Measurements from ENCODE around the gene BRAF.
A peak's percentile ranks its signal among the peaks of the same experiment; 100 is the strongest.
"Not testable (repeated sequence)": the region's sequence is repeated elsewhere in the genome, so short reads cannot be mapped to it uniquely, and the experiment has no call there.

The BRAF gene

DNA sequence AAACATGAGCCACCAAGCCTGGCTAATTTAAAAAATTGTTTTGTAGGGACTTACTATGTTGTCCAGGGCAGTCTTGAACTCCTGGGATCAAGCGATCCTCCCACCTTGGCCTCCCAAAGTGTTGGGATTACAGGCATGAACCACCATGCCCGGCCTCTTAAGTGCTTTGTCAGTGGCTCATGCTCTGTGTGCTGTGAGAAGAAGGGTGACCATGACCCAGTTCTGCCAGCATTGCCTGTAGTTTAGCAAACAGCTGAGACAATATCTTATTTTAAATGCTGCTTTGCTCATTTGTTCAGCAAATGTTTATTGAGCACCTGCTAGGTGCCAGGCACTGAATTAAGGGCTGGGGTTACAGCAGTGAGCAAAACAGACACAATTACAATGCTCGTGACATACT, 243.0 kb downstream of the BRAF start:
- DNase-seq (ENCODE audit: low spot score): no peak
- TF ChIP-seq, protein P1, sequence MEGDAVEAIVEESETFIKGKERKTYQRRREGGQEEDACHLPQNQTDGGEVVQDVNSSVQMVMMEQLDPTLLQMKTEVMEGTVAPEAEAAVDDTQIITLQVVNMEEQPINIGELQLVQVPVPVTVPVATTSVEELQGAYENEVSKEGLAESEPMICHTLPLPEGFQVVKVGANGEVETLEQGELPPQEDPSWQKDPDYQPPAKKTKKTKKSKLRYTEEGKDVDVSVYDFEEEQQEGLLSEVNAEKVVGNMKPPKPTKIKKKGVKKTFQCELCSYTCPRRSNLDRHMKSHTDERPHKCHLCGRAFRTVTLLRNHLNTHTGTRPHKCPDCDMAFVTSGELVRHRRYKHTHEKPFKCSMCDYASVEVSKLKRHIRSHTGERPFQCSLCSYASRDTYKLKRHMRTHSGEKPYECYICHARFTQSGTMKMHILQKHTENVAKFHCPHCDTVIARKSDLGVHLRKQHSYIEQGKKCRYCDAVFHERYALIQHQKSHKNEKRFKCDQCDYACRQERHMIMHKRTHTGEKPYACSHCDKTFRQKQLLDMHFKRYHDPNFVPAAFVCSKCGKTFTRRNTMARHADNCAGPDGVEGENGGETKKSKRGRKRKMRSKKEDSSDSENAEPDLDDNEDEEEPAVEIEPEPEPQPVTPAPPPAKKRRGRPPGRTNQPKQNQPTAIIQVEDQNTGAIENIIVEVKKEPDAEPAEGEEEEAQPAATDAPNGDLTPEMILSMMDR (IDR thresholded peaks at IDR 0.05; ENCODE audit: extremely low read depth, missing control alignments): no peak

DNA sequence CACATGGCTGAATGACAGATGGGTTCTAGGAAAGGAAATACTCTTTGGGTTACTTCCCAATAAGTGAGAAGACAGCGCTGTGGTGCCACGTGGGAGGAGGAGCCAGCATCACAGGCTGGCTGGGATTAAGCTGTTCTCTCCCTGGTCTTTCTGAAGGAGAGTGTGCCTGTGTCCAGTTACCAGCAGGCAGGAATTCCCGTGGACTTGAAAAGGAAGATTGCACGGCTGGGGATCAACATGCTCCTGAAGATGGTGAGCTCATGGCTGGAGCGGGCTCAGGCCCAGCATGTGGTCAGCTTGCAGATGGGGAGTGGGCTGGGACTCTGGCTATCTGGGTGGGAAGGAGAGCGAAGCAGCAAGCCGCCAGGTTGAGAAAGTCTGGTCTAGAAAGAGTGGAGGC, 243.8 kb downstream of the BRAF start:
- DNase-seq (ENCODE audit: low spot score): no peak
- TF ChIP-seq, protein P1 (IDR thresholded peaks at IDR 0.05; ENCODE audit: extremely low read depth, missing control alignments): no peak

DNA sequence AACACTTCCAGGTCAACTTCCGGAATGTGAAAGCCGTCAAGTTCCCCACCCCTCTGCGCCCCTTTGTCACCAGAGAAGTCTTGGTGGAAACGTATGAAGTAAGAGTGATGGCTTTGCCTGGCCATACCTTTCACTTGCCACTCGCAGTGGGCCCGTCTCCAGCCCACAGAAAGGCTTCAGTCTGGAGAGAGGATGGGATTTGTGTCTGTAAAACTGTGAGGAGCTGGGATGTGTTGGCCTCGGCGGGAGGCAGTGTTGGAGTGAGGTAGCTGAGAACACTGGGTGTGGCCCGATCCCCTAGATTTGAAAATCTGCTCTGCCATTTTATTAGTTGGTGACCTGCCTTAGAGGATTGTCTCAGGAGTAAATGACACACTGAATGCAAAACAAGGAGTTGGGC, 245.5 kb downstream of the BRAF start:
- no peak for DNase-seq (ENCODE audit: low spot score)
- TF ChIP-seq, protein P1 (IDR thresholded peaks at IDR 0.05; ENCODE audit: extremely low read depth, missing control alignments): no peak

DNA sequence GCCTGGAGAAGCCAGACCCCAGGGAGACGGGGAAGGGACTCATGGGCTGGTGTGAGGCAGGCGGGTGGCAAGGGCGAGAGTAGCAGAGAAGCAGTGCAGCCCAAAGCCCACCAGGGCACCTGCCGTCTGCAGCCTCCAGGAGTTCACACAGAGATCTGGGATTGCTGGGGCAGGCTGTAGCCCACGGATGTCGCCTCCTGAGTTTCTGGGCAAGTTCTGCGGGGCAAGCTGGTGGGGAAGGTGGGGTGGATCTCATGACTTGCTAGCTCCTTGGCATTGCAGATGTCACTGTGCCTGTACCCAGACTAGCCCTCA, 246.0 kb downstream of the BRAF start:
- TF ChIP-seq, protein P1 (IDR thresholded peaks at IDR 0.05; ENCODE audit: extremely low read depth, missing control alignments): no peak
- no peak for DNase-seq (ENCODE audit: low spot score)

DNA sequence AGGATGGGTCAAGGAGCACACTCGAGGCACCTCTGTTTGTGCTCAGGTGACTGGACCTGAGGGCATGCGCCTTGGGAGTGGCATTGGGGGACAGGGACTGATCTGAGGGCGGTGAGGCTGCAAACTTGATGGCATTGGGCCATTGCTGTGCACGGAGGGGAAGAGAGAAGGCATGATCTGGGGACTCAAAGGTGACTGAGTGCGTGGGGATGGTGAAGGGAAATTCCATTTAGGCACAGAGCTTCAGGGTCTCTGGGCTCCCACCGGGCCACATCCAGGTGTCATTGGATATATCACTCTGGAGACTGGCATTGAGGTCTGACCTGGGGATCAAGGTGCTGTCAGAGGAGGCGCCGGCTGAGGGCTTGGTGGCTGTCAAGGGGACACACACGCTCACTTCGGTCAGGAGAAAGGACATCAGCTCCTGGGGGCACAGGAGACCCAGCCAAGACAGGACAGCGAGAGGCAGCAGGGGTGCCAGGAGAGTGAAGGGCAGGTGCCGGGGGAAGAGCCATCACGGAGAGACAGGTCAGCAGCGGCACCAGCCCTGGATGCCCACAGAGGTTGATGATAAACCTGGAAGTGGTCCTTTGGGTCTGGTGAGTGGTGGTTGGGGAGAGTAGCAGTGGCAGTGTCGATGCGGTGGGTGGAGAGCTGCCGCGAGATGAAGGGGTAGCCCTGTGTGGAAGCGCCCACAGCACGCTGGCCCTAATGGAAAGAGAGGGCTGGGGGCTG, 246.5 kb downstream of the BRAF start:
- TF ChIP-seq, protein P1 (IDR thresholded peaks at IDR 0.05; ENCODE audit: extremely low read depth, missing control alignments): no peak
- DNase-seq (ENCODE audit: low spot score): no peak

DNA sequence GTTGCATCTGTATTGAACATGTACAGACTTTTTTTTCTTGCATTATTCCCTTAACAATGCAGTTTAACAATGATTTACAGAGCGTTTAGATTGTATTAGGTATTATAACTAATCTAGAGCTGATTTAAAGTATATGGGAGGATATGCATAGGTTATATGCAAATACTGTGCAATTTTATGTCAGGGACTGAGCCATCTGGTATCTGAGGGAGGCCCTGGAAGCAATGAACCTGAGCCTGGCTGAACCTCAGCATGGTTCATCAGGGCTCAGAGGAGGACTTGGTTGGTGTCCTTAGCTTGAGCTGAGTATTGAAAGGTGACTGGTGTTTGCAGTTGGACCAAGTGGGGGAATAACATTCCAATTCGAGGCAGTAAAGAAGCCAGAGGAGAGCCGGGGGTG, 247.2 kb downstream of the BRAF start:
- no peak for DNase-seq (ENCODE audit: low spot score)
- TF ChIP-seq, protein P1 (IDR thresholded peaks at IDR 0.05; ENCODE audit: extremely low read depth, missing control alignments): no peak

DNA sequence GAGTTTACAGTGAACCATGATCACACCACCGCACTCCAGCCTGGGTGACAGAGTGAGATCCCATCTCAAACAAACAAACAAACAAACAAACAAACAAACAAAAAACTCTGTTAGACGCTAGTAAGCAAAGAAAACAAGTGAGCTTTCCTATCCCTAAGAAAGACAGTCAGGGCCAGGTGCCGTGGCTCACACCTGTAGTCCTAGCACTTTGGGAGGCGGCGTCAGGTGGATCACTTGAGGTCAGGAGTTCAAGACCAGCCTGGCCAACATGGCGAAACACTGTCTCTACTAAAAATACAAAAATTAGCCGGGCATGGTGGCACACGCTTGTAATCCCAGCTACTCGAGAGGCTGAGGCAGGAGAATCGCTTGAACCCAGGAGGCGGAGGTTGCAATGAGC, 247.8 kb downstream of the BRAF start:
- not testable (repeated sequence) for DNase-seq (ENCODE audit: low spot score)

DNA sequence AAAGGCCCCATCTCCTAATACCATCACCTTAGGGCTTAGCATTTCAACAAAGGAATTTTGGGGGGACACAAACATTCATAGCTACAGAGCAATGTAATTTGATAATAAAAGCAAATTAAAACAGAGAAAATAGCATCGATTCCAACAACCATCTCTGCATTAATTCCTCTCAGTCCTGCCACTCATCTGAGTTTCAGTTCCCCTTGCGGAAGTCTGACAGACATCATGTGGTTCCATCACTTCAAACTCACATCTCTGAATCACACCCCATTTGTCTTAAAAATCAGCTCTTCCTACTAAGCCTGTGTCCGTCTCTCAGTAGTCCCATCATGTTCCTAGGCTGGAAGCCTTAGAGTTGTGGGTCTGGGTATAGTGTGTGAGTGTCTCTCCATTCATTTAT, 248.4 kb downstream of the BRAF start:
- TF ChIP-seq, protein P1 (IDR thresholded peaks at IDR 0.05; ENCODE audit: extremely low read depth, missing control alignments): no peak
- peak; percentile 75 for DNase-seq (ENCODE audit: low spot score)

Data from GM20000 (cell line).